CD4-positive, alpha-beta T cell treated with Interleukin-12 subunit alpha and Interleukin-12 subunit beta, for 1 hour (primary cell): Measurements from ENCODE around the gene PHF21B.
"Not testable (repeated sequence)": the region's sequence is repeated elsewhere in the genome, so short reads cannot be mapped to it uniquely, and the experiment has no call there.

Source experiments
- DNase-seq: peaks from one replicate; pipeline ENCODE4 v3.0.0-alpha.2; 2020

Gene PHF21B

DNA sequence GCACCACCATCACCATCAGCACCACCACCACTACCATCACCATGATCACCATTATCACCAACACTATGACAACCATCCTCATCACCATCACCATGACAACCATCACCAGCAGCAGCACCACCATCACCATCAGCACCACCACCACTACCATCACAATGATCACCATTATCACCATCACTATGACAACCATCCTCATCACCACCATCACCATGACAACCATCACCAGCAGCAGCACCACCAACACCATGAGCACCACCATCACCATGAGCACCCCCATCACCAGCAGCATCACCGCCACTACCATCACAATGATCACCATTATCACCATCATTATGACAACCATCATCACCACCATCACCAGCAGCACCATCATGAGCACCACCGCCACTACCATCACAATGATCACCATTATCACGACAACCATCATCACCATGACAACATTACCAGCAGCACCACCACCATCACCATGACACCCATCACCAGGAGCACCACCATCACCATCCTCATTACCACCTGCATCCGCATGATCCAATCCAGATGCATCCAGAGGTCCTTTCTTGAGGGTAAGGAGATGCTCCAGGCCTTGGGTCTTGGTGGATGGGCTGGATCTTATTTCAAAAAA is 23.8 kb downstream of the PHF21B start:
- DNase-seq, result no peak

DNA sequence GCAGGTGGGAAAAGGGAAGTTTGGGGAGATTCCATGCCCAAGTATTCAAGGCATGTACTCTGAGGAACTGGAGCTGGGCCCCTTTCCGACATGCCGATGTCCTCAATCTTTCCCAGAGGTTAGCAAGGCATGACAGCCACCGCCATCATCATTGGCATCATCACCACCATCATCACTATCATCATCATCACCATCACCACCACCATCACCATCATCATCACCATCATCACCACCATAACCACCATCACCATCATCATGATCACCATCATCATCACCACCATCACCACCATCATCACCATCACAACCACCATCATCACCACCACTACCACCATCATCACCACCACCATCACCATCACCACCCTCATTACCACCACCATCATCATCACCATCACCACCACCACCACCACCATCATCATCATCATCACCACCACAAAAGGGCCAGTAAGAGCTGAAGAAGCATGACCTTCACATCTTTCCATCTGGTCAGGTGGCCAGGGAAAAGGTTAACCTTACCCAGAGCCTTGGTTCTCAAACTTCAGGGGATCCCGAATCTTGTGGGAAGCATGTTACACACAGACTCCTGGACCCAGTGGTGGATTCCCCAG is 25.8 kb downstream of the PHF21B start:
- no peak for DNase-seq

DNA sequence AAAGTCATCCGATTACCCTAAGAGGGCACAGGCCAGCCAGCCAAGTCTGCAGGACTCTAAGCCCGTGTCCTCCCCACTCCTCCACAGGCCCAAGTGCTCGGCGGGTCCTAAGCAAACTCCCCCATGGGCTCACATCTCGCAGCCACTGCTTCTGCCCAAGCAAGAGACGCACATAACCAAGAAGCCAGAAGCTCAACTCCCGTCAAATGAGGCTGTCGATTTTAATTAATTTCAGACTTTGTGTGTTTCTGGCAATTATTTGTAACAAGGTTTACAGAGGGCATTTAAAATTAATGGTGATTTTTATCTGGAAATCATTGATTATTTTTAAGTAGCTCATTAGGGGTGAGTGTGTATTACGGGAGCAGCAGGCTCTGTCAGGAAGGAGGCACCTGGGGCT is 27.4 kb downstream of the PHF21B start:
- no peak for DNase-seq

DNA sequence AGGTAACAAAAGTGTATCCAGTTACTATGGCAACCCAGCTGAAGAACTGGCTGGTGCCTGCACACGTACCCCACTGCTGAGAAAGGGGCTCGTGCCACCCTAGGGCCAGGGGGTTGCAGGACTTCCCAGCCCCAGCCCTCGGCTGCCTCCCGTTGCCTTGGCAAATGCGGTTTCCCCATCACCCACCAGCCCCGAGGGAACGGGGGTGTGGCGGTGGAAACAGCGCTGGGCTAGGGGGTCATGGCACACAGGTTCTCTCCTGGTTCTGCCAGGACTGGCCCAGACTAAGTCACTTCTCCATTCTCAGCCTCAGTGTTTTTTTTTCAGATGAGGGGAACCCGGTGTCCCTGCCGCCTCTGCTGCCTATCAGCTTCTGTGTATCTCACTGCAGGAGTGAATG is 27.9 kb downstream of the PHF21B start:
- DNase-seq, result no peak

DNA sequence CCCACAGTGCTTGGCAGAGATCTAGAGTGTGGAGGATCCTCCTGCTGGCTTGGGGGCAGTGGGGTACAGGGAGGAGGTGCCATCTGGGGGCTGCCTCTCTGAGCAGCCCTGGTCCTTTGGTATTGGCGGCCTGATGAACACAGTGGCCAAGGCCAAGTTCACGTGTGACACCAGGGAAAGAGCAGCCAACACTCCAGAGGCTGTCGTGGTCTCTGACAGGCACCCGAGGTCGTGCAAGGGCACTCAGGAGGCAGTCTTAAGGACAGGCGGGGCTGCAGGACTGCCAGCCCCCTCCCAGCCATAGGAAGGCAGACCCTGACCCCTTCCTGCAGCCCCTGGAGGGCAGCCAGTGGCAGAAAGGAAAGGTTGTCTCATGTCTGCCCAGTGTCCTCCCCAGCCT is 30.7 kb downstream of the PHF21B start:
- no peak for DNase-seq

DNA sequence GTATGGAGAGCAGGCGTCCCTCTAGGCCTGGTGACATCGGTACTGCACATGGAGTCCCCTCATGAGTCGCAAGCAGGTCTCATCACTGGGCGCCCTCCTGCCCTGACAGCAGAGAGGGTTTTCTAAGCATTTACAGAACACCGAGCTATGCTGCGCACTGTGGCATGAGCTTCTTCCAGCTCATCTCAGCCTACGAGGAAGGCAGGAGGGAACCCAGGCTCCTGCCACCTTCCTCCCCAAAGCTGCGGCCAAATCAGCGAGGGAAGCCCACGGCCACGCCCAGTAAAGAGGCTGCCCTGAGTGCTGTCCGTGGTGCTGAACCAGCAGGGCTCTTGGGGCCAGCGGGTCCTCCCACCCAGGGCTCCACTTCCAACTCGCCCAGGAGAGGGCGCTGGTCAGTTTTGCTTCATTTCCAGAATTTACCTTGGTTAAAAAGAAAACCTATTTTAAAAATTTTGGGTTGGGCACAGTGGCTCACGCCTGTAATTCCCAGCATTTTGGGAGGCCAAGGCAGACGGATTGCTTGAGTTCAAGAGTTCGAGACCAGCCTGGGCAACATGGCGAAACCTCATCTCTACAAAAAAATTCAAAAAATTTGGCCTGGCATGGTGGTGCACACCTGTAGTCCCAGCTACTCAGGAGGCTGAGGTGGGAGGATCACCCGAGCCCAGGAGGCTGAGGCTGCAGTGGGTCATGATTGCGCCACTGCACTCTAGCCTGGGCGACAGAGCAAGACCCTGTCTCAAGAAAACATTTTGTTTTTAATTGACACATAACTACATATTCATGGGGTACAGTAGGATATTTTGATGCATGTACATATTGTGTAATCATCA is 34.2 kb downstream of the PHF21B start:
- DNase-seq, result peak; percentile 46

DNA sequence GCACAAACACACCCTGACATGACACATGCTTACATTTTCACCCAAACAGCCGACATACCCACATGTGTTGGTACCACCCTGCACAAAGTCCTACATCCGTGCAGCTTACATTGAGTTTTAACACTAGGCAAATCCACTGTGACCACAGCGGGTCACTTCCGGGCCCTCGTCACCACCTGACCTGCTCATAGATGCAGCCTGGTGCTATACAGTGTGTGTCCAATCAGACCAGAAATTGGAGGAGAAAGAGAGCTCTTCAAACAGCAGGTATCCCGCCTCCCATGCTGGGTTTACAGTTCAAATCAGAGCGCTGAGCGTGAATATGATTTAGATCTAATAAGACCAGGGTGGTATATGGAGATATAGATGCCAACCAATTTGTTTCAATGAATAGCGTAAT is 35.4 kb downstream of the PHF21B start:
- no peak for DNase-seq

DNA sequence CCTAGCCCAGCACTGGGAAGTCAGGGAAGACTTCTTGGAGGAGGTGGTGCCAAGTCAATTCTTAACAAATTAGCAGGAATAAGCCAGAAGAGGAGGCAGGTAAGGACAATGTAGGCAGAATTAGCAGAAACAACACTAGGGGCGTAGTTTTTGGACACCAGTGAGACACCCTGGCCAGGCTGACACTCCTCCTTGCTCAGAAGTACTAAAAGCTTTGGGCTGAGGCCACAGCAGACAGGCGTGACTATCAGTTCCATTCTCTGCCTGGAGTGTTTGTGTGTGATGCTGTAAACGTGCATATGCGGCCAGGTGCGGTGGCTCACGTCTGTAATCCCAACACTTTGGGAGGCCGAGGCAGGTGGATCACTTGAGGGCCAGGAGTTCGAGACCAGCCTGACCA is 36.0 kb downstream of the PHF21B start:
- DNase-seq, result no peak

DNA sequence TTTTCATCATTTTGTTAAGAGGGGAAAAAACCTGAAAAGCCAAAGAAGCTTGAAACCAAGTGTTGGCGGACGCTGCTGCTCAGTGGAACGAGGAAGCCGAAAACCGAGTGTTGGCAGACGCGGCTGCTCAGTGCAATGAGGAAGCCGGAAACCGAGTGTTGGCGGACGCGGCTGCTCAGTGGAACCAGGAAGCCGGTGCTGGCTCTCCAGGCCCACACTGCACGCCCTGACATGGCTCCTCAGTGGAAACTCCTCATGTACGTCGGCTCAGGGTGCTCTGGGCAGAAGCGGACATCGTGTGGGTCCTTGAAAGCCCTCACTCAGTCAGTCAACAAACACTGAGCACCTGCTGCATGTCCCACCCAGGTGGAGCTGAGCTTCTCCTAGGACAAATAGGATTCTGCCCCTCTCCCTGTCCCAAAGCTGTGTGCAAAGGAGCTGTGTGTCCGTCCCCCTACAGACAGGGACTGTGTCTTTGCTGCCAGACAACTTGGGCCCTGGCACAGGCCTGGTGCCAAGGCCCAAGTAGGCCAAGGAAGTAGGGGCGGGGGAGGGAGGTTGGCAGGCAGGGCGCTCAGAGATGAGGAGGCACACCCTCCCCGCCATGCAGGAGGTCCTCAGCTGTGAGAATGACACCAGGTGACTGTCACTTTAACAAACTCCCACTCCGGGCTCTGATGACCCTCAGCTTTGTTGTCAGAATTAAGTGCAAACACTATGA is 37.3 kb downstream of the PHF21B start:
- peak; percentile 5 for DNase-seq

DNA sequence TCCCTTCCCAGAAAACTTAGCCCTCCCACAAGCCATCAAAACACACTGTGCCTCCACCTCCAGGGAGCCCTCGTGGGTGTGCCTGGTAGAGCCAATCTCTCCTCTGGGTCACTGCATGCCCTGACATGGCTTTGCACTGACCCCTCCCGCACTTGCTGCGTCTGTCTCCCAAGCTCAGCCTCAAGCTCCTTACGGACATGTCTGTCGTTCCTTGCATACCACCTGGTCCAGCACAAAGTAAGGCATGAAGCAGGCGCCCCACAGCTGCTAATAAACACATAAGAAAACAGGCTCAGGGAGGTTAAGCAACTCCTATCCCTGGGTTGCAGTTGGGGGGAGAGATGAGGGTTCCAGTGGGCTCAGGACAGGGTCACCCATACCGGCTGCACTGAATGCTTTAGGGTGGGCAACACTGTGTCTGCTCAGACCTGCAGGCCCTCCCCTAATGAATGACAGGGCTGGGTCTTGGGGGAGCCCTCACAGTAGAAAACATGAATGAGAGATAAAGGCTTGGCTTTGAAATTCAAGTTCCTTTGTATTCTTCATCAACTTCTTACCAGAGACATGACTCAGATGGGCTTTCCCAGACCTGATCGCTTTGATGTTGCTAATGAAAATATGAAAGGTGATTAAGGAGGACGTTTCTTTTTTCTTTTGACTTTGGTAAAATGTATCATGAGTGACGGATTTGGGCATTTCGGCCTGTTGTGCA is 38.0 kb downstream of the PHF21B start:
- no peak for DNase-seq

DNA sequence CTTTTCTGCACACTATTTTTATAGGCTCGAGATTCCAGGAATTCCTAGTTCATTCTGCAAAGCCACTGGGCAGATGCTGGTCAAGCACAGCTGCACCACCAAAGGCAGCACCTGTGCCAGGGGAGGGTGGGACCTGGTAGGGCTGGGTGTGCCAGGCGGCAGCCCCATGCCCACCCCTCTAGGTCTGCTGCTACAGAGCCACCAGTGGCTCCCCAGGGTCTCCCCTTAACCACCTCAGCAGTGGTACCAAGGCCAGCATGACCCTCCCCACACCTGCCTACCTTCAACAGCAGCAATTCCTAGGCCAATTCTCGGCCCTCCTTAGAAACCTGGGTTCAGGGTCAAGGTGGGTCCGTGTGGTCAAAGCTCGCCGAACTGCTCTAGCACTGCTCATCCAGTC is 39.5 kb downstream of the PHF21B start:
- DNase-seq, result no peak

DNA sequence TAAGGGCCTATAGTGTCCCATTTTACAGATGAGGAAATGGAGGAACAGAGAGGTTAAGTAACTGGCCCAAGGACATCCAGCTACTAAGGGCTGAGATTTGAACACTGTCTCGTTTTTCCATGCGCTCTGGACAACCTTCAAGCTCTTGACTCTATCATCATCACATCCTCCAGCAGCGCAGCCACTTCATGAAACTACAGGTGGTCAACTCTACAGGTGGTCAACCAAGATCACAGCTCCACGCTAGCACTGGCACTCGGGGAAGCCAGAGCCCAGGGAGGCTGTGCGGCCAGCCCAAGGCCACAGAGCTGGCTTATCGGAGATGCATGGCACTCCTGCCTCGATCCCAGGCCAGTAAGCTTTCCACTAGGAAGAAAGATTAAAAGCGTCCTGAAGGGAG is 40.0 kb downstream of the PHF21B start:
- DNase-seq, result no peak

DNA sequence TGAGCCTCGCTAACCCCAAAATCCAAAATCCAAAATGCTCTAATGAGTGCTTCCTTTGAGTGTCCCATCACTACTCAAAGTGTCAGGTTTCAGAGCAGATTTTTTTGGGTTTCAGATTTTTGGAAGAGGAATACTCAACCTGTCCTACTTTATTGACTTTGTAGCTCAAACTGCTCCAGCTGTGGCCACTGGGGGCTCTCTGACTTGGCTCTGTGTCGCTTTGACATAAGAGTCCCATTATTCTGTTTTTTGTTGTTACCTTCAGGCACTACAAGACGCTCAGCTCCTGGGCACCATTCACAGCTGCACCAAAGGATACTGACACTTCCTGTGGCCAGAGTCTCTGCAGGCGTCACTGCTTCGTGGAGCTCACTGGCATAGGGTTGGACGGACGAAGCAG is 41.1 kb downstream of the PHF21B start:
- no peak for DNase-seq

DNA sequence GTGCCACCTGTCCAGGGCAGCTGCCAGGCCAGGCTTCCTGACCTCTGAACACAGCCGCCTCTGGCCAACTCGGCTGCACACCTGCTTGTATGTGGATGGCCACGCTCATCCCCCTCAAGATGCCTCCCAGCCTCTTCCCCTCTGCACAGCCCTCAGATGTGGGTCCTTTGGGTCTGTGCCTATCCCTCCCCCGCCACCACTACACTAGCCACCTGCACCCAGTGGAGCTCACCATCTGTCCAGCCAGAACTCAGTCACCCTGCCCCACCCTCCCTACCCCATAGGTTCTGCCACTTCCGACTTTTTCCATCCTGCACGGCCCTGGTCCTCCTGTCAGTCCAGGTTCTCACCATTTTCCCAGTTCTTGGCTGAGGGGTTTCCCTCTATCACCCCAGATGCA is 44.6 kb downstream of the PHF21B start:
- DNase-seq, result no peak

DNA sequence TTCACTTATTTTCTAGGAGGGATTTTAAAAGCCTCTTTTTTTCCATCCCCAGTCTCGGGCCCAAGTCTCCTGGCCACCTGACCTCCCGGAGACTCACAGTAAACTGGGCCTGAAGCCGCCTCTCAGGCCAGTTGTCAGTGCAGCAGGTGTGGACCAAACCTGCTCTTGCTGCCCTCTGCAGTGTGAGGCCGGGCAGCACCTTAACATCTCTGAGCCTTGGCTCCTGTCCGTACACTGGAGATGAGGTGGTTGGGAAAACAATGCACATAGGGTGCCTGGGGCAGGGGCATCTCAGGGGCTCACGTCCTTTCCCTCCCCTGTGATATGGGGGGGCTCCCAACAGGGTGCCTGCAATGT is 45.1 kb downstream of the PHF21B start:
- DNase-seq, result no peak

DNA sequence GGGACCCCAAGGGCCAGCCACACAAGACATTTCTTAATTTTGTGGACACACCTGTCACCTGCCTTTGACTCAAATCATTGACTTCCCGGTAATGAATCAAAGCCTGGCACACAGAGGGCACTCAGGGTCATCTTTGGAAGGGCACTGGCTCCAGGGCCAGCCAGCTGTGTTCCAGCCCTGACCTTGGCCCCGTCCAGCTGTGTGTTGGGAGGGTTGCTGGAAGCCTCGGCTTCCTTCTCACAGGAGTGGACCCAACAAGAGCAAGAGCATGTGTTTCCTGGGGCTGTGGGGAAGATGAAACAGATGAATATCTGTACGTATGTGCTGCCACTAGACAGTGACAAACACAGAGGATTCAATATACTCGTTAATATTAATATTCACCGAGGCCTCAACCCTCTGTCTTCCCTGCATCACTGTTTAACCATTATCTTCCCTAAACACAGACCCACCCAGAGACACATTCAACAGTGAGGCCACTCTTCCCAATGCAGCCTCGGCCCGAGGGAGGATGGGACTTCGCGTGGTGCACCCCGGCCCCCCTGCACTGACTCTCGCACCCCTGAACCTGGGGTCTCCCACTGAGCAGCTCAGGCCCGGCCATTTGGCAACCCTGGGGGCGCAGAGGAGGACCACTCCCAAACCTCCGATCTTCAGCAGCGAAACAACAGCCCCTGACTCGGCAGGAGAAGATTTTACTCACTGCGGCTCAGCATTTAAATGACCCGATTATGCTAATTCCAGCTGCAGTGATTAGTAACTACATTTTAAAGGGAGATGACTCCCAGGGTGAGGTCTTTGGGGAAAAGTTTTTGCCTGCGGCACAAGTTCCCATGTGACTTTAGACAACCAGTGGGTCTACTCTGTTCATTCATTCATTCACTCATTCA is 45.7 kb downstream of the PHF21B start:
- DNase-seq, result no peak

DNA sequence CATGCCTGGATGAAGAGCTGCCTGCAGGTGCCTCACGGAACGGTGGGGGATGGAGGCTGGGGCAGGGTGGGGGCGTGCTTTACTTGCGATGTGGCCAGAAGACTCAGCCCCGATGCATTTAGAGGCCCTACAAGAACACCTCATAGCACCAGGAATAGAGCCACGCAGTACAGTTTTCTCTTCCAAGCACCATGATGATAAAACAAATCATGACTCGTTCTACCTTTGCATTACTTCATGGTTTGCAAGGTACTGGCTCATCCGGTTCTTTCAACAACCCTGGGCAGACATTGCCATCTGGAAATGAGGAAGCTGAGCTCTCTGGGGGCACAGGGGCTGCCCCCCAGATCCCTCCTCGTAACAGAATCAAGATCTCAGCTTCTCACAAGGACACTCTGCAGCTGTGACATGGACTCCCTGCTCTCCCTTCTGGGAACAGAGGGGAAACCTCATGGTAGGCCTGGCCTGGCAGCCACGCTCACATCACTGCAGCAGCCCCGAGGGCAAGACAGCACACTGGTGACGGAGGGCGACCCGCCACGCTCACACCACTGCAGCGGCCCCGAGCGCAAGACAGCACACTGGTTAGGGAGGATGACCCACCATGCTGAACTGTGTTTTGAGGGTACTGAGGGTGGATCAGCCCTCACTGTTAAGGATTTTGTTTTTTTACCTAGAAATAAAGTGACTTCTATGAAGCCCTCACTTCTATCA is 46.9 kb downstream of the PHF21B start:
- no peak for DNase-seq

DNA sequence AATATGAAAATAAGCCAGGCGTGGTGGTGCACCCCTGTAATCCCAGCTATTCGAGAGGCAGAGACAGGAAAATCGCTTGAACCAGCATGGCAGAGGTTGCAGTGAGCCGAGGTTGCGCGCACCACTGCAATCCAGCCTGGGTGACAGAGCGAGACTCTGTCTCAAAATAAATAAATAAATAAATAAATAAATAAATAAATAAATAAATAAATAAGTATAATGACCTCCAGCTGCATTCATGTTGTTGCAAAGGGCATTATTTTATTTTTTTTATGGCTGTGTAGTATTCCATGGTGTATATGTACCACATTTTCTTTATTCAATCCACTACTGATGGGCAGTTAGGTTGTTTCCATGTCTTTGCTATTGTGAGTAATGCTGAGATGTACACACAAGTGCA is 48.1 kb downstream of the PHF21B start:
- not testable (repeated sequence) for DNase-seq

DNA sequence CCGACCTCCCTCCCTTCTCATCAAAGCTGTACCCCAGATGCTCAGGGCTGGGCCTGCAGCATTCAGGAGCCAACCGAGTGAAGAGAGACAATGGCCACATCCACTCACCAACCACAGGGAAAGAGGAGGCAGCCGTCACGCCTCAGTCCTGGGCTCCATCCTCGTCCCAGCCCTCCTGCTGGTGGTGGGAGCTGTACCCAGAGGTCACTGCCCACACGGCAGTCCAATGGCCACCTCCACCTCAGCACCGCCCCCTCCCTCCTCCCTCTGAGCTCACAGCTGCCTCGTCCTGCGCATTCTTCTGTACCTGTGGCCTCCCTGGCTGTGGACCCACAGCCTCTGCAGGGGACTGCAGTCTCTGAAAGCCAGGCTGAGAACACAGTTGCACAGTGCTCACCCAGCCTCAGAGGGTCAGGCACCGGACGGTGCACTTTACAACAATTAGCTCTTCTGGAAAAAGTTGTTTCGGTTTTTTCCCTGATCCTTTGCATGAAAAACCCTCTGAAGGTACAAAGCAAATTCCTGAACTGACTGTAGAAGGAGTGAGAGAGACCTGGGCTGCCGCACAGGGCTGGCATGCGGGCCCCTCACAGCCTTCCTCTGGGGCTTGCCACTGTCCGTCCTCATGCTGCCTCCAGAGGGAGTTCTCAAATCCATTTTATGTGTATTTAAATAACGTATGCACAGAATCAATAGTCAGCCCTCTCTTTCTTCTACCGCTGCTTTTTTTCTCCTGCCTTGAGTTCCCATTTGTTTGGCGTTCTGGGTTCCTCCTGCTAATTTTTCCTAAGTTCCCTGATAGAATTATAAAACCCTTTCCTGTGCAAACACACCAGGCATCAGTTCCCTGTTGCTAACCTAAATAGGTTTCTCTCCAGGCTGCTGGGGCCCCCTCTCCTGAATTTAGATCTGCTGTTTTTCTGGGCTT is 52.7 kb downstream of the PHF21B start:
- DNase-seq, result no peak

DNA sequence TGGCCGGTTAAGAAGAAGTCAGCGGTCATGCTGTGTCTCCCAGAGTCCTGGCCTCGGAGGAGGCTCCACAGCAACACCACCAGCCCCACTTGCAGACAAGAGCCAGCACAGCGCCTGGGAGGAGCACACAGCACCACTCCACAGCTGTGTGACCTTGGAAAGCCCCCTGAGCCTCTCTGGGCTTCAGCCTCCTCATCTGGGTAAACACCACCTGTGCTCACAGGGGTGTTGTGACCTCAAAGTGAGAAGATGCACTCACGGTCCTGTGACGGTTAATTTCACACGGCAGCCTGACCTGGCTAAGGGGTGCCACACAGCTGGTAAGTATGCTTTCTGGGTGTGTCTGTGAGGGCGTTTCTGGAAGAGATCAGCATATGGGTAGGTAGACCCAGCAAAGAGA is 54.7 kb downstream of the PHF21B start:
- no peak for DNase-seq
